ENCODE data around the gene ZNF213.

Gene ZNF213

DNA sequence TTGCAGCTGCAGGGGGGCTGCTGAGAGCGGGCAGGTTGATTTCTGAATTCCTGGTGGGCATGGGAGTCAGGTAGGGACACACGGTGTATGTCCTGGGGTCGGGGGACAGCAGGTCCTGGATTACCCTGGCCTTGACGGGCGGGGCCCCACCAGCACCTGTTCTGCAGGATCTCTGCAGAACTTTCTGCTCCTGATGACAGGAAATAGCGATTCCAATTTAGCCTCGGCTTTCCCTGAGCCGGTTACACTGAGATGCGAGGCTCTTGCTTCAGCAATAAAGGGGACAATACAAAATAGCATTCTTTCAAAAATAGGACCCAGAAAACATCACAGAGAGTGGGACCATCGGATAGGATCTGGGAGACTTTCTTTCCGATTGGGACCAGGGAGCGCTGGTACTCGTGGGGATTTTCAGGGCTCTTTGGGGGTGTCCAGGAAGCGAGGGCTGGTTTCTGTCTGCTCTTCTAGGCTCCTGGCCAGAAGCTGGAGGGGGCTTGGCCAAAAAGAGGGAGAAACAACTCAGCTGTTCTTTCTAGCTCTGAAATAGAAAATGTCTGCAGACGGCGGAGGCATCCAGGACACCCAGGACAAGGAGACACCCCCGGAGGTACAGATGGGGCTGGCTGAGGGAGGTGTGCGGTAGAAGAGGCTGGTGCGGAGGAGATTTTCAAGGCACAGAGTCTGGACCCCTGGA lies 21.8 kb upstream of the ZNF213 start:
- Histone ChIP-seq H3K18ac (ENCODE audit: low read length) (peak overlapping the region; percentile 68), H2BK15ac (ENCODE audit: low read length) (peak overlapping the region; percentile 41), H3K23ac (ENCODE audit: low read depth, low read length, poor library complexity) (peak overlapping the region; percentile 8), H2BK12ac (ENCODE audit: low read length) (no peak overlapping the region), H3K36me3 (replicated peaks in 1 of 2; ENCODE audit: control insufficient read depth in 2 of 2, insufficient read depth in 2 of 2, low read length in 2 of 2) (peaks cover 20 to 29% of the 10 kb centered on the region in 2 donors), H3K4ac (ENCODE audit: low read length) (no peak overlapping the region), H3K14ac (ENCODE audit: low read length) (no peak overlapping the region), H3K27me3 (ENCODE audit: control insufficient read depth in 3 of 3, insufficient read depth in 3 of 3, low read depth in 1 of 3, low read length in 3 of 3) (no peaks in the 10 kb centered on the region), H3K9ac (ENCODE audit: low read depth, low read length, poor library complexity) (peak overlapping the region; percentile 98), H3K79me1 (ENCODE audit: low read depth, low read length) (peaks cover 10% of the 10 kb centered on the region), H2AFZ (ENCODE audit: low read length) (peak overlapping the region; percentile 91), H3K4me2 (ENCODE audit: insufficient read depth, low read length, poor library complexity, severe bottlenecking) (peak overlapping the region; percentile 90), H3K4me3 (ENCODE audit: low read length in 2 of 2) (peak overlapping the region; percentile 86 to 91), H2BK5ac (ENCODE audit: low read length) (no peak overlapping the region), H3K4me1 (ENCODE audit: control insufficient read depth in 2 of 2, insufficient read depth in 1 of 2, low read depth in 1 of 2, low read length in 2 of 2) (peaks cover 5 to 9% of the 10 kb centered on the region in 2 donors), H4K91ac (ENCODE audit: low read depth, low read length, poor library complexity) (no peak overlapping the region), H4K8ac (ENCODE audit: low read depth, low read length) (peak overlapping the region; percentile 33), H2AK5ac (ENCODE audit: low read depth, low read length) (peak overlapping the region; percentile 92), H3K9me3 (replicated peaks in 1 of 2; ENCODE audit: control insufficient read depth in 2 of 2, insufficient read depth in 1 of 2, low read depth in 1 of 2, low read length in 2 of 2) (no peaks in the 10 kb centered on the region), H3K27ac (replicated peaks; ENCODE audit: low read length) (no peak overlapping the region), H2BK120ac (ENCODE audit: low read depth, low read length) (no peak overlapping the region)
- no peak for DNase-seq (ENCODE audit: low spot score)
- no CpG with 5 or more reads among the region's 19 CpGs for WGBS, 2 donors (ENCODE audit: extremely low coverage in 2 of 2, insufficient read length in 2 of 2, insufficient replicate concordance in 1 of 2)

DNA sequence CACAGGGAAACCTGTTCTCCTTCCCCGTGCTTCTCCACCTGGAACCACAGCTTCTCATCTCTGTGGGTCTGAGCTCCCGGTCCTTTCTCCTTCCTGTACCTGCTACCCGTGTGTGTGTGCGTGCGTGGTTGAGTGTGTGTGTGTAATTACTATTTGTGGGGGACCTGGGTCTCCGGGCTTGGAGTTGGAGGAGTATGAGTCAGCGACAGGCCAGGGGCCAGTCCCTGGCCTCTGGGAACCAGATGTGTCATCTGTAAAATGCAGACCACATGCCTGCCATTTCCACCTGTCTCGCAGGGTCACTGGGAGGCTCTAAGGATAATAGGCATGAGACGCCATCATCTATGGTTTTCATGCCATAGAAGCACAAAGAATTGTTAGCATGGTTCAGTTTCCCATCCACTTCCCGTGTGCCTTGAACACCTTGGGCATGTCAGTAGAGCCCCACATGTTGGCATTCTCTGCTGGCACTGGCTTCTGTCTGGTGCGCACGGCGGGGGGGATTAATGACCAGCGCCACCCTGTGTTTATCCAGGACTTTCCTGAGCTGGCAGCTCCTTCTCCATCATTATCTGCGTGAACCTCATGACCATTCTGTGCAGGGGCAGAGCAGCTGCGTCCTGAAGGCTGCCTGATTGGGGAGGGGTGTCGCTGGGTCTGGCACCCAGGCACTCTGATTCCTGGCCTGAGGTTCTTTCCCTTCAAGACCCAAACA lies 20.9 kb upstream of the ZNF213 start:
- no peak for DNase-seq (ENCODE audit: low spot score)
- H2AFZ ChIP-seq (ENCODE audit: low read length) = no peak overlapping the region
- WGBS, 2 donors (ENCODE audit: extremely low coverage in 2 of 2, insufficient read length in 2 of 2, insufficient replicate concordance in 1 of 2) = no CpG with 5 or more reads among the region's 17 CpGs
- H4K8ac ChIP-seq (ENCODE audit: low read depth, low read length) = no peak overlapping the region
- H3K23ac ChIP-seq (ENCODE audit: low read depth, low read length, poor library complexity) = no peak overlapping the region
- peaks cover 5 to 9% of the 10 kb centered on the region in 2 donors for H3K4me1 ChIP-seq (ENCODE audit: control insufficient read depth in 2 of 2, insufficient read depth in 1 of 2, low read depth in 1 of 2, low read length in 2 of 2)
- H3K36me3 ChIP-seq (replicated peaks in 1 of 2; ENCODE audit: control insufficient read depth in 2 of 2, insufficient read depth in 2 of 2, low read length in 2 of 2) = peaks cover 25 to 38% of the 10 kb centered on the region in 2 donors
- H2BK12ac ChIP-seq (ENCODE audit: low read length) = no peak overlapping the region
- H2BK5ac ChIP-seq (ENCODE audit: low read length) = no peak overlapping the region
- H3K18ac ChIP-seq (ENCODE audit: low read length) = no peak overlapping the region
- no peak overlapping the region for H3K14ac ChIP-seq (ENCODE audit: low read length)
- no peak overlapping the region for H3K9ac ChIP-seq (ENCODE audit: low read depth, low read length, poor library complexity)
- H2BK15ac ChIP-seq (ENCODE audit: low read length) = no peak overlapping the region
- H3K27ac ChIP-seq (replicated peaks; ENCODE audit: low read length) = no peak overlapping the region
- no peak overlapping the region for H4K91ac ChIP-seq (ENCODE audit: low read depth, low read length, poor library complexity)
- no peaks in the 10 kb centered on the region for H3K9me3 ChIP-seq (replicated peaks in 1 of 2; ENCODE audit: control insufficient read depth in 2 of 2, insufficient read depth in 1 of 2, low read depth in 1 of 2, low read length in 2 of 2)
- H3K79me1 ChIP-seq (ENCODE audit: low read depth, low read length) = peaks cover 12% of the 10 kb centered on the region
- H3K4me3 ChIP-seq (ENCODE audit: low read length in 2 of 2) = peak overlapping the region in 1 of 2 donors; percentile 86
- no peak overlapping the region for H2AK5ac ChIP-seq (ENCODE audit: low read depth, low read length)
- peak overlapping the region; percentile 21 for H3K4me2 ChIP-seq (ENCODE audit: insufficient read depth, low read length, poor library complexity, severe bottlenecking)
- no peak overlapping the region for H2BK120ac ChIP-seq (ENCODE audit: low read depth, low read length)
- H3K27me3 ChIP-seq (ENCODE audit: control insufficient read depth in 3 of 3, insufficient read depth in 3 of 3, low read depth in 1 of 3, low read length in 3 of 3) = no peaks in the 10 kb centered on the region
- H3K4ac ChIP-seq (ENCODE audit: low read length) = no peak overlapping the region

DNA sequence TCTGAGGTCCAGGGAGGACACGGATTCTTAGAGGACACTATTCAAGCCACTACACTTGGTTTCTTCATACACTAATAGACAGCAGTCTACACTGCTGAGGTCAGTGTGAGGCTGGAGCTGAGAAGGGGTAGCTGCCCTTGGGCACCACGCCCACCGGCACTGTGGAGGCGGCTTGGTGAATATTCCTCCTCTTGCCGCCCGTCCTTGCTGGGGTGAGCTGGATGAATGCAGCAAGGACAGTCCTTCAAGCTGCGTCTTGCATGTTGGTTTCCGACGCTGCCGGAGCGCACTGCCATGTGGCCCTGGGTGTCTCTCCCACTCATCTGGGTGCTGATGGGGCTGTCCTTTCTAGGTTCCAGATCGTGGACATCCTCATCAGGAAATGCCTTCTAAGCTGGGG lies 19.8 kb upstream of the ZNF213 start:
- DNase-seq (ENCODE audit: low spot score) = no peak
- H3K4me3 ChIP-seq (ENCODE audit: low read length in 2 of 2) = peak overlapping the region in 1 of 2 donors; percentile 30

DNA sequence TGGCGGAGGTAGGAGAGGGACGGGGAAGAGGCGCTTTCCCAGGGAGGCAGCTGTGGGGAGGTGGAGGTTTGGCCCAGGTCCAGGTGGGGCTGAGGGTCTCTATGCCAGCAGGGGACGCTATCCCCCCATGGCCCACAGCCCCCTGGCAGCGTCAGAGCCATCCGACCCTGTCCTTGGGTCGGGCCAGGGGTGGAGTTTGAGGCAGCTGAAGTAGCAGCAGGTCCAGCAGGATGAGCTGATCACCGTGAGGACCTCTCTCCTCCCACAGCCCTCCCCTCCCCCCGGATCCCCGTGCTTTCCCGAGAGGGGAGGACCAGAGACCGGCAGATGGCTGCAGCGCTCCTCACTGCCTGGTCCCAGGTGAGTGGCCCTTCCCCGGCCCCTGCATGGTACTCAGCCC lies 19.3 kb upstream of the ZNF213 start:
- Histone ChIP-seq H3K9ac (ENCODE audit: low read depth, low read length, poor library complexity) (no peak overlapping the region), H2BK120ac (ENCODE audit: low read depth, low read length) (no peak overlapping the region), H3K14ac (ENCODE audit: low read length) (no peak overlapping the region), H2AFZ (ENCODE audit: low read length) (no peak overlapping the region), H2BK15ac (ENCODE audit: low read length) (no peak overlapping the region), H3K36me3 (replicated peaks in 1 of 2; ENCODE audit: control insufficient read depth in 2 of 2, insufficient read depth in 2 of 2, low read length in 2 of 2) (peaks cover 32 to 54% of the 10 kb centered on the region in 2 donors), H3K27ac (replicated peaks; ENCODE audit: low read length) (no peak overlapping the region), H3K79me1 (ENCODE audit: low read depth, low read length) (peaks cover 12% of the 10 kb centered on the region), H3K4me1 (ENCODE audit: control insufficient read depth in 2 of 2, insufficient read depth in 1 of 2, low read depth in 1 of 2, low read length in 2 of 2) (peaks cover 5 to 9% of the 10 kb centered on the region in 2 donors), H3K4me3 (ENCODE audit: low read length in 2 of 2) (no peak overlapping the region), H3K4me2 (ENCODE audit: insufficient read depth, low read length, poor library complexity, severe bottlenecking) (no peak overlapping the region), H2BK12ac (ENCODE audit: low read length) (no peak overlapping the region), H3K23ac (ENCODE audit: low read depth, low read length, poor library complexity) (peak overlapping the region; percentile 52), H2BK5ac (ENCODE audit: low read length) (peak overlapping the region; percentile 55), H2AK5ac (ENCODE audit: low read depth, low read length) (no peak overlapping the region), H3K9me3 (replicated peaks in 1 of 2; ENCODE audit: control insufficient read depth in 2 of 2, insufficient read depth in 1 of 2, low read depth in 1 of 2, low read length in 2 of 2) (no peaks in the 10 kb centered on the region), H3K18ac (ENCODE audit: low read length) (no peak overlapping the region), H3K27me3 (ENCODE audit: control insufficient read depth in 3 of 3, insufficient read depth in 3 of 3, low read depth in 1 of 3, low read length in 3 of 3) (no peaks in the 10 kb centered on the region), H4K91ac (ENCODE audit: low read depth, low read length, poor library complexity) (no peak overlapping the region), H3K4ac (ENCODE audit: low read length) (no peak overlapping the region), H4K8ac (ENCODE audit: low read depth, low read length) (no peak overlapping the region)
- no CpG with 5 or more reads among the region's 14 CpGs for WGBS, 2 donors (ENCODE audit: extremely low coverage in 2 of 2, insufficient read length in 2 of 2, insufficient replicate concordance in 1 of 2)
- DNase-seq (ENCODE audit: low spot score) = no peak

More for the DNA sequence above, 19.8 kb upstream of the ZNF213 start:
- no peak overlapping the region for H2BK12ac ChIP-seq (ENCODE audit: low read length)
- peak overlapping the region; percentile 70 for H4K8ac ChIP-seq (ENCODE audit: low read depth, low read length)
- WGBS, 2 donors (ENCODE audit: extremely low coverage in 2 of 2, insufficient read length in 2 of 2, insufficient replicate concordance in 1 of 2) = no CpG with 5 or more reads among the region's 12 CpGs
- no peak overlapping the region for H3K14ac ChIP-seq (ENCODE audit: low read length)
- H4K91ac ChIP-seq (ENCODE audit: low read depth, low read length, poor library complexity) = no peak overlapping the region
- H3K9ac ChIP-seq (ENCODE audit: low read depth, low read length, poor library complexity) = no peak overlapping the region
- H3K4me2 ChIP-seq (ENCODE audit: insufficient read depth, low read length, poor library complexity, severe bottlenecking) = no peak overlapping the region
- H2BK120ac ChIP-seq (ENCODE audit: low read depth, low read length) = no peak overlapping the region
- no peak overlapping the region for H3K18ac ChIP-seq (ENCODE audit: low read length)
- peaks cover 30 to 49% of the 10 kb centered on the region in 2 donors for H3K36me3 ChIP-seq (replicated peaks in 1 of 2; ENCODE audit: control insufficient read depth in 2 of 2, insufficient read depth in 2 of 2, low read length in 2 of 2)
- peak overlapping the region; percentile 55 for H2BK5ac ChIP-seq (ENCODE audit: low read length)
- H3K4ac ChIP-seq (ENCODE audit: low read length) = no peak overlapping the region
- H3K4me1 ChIP-seq (ENCODE audit: control insufficient read depth in 2 of 2, insufficient read depth in 1 of 2, low read depth in 1 of 2, low read length in 2 of 2) = peaks cover 5 to 9% of the 10 kb centered on the region in 2 donors
- H3K27me3 ChIP-seq (ENCODE audit: control insufficient read depth in 3 of 3, insufficient read depth in 3 of 3, low read depth in 1 of 3, low read length in 3 of 3) = no peaks in the 10 kb centered on the region
- no peak overlapping the region for H3K23ac ChIP-seq (ENCODE audit: low read depth, low read length, poor library complexity)
- H2BK15ac ChIP-seq (ENCODE audit: low read length) = no peak overlapping the region
- no peak overlapping the region for H3K27ac ChIP-seq (replicated peaks; ENCODE audit: low read length)
- H2AK5ac ChIP-seq (ENCODE audit: low read depth, low read length) = no peak overlapping the region
- no peaks in the 10 kb centered on the region for H3K9me3 ChIP-seq (replicated peaks in 1 of 2; ENCODE audit: control insufficient read depth in 2 of 2, insufficient read depth in 1 of 2, low read depth in 1 of 2, low read length in 2 of 2)
- H3K79me1 ChIP-seq (ENCODE audit: low read depth, low read length) = peaks cover 12% of the 10 kb centered on the region
- no peak overlapping the region for H2AFZ ChIP-seq (ENCODE audit: low read length)
